GM20000 (cell line): ENCODE results near the gene USP53.
A peak's percentile ranks its signal among the peaks of the same experiment; 100 is the strongest.

Experiments used
- DNase-seq: peaks from one replicate; pipeline ENCODE4 v3.0.0; 2012; ENCODE audit warnings: low spot score
- CTCF ChIP-seq: IDR thresholded peaks from 2 replicates; pipeline ENCODE4 v1.5.1; 2012; ENCODE audit warnings: mild to moderate bottlenecking, control low read depth; ENCODE audit errors: extremely low read depth, missing control alignments

The USP53 gene

GRCh38 chr4:119237201-119237600 is 24.7 kb downstream of the USP53 start:
- no peak for TF ChIP-seq CTCF
- no peak for DNase-seq

GRCh38 chr4:119237642-119238041 is 25.1 kb downstream of the USP53 start:
- no peak for TF ChIP-seq CTCF
- DNase-seq = no peak

GRCh38 chr4:119238068-119238722 is 25.7 kb downstream of the USP53 start:
- no peak for TF ChIP-seq CTCF
- peak; percentile 38 for DNase-seq

GRCh38 chr4:119240128-119240527 is 27.6 kb downstream of the USP53 start:
- DNase-seq = no peak
- no peak for TF ChIP-seq CTCF

GRCh38 chr4:119240568-119240967 is 28.1 kb downstream of the USP53 start:
- no peak for DNase-seq
- no peak for TF ChIP-seq CTCF

GRCh38 chr4:119242417-119242816 is 29.9 kb downstream of the USP53 start:
- DNase-seq = no peak
- TF ChIP-seq CTCF = no peak

GRCh38 chr4:119243868-119244267 is 31.4 kb downstream of the USP53 start:
- no peak for DNase-seq
- no peak for TF ChIP-seq CTCF
